Keratinocyte (primary cell): Measurements from ENCODE around the gene PANK1. TPM values are rescaled to one million over a fixed set of nuclear protein-coding genes. Genes with fewer than 3 reads are reported as not detected.
A peak's percentile ranks its signal among the peaks of the same experiment; 100 is the strongest.

Experiments used
- DNase-seq: peaks from one replicate; pipeline ENCODE4 v3.0.0-alpha.2; 2011; ENCODE audit warnings: low read depth, missing footprints, low spot score
- FAIRE-seq: peaks from 2 replicates; lab custom pipeline; 2011; peaks lifted over from hg19 to GRCh38; lab: Jason Lieb, UNC
- H2AFZ ChIP-seq: 2 replicates; pipeline ENCODE4 v1.6.0; 2012; ENCODE audit warnings: low read length, control low read depth, inconsistent platforms; ENCODE audit not compliant: control insufficient read depth
- H3K27ac ChIP-seq: 2 replicates; pipeline ENCODE4 v1.5.1; 2011; ENCODE audit warnings: low read length; ENCODE audit not compliant: control insufficient read depth, insufficient read depth
- H3K27me3 ChIP-seq: 3 replicates; pipeline ENCODE4 v1.6.0; 2011; ENCODE audit warnings: low read length; ENCODE audit not compliant: control insufficient read depth, insufficient read depth; ENCODE audit errors: extremely low read depth
- H3K36me3 ChIP-seq, 2 experiments: 2 replicates in 1 of 2; 3 replicates in 1 of 2; pipeline ENCODE4 v1.5.1; 2011; ENCODE audit warnings: low read length in 2 of 2, mild to moderate bottlenecking in 1 of 2; ENCODE audit not compliant: control insufficient read depth in 2 of 2, insufficient read depth in 2 of 2; ENCODE audit errors: extremely low read depth in 1 of 2
- H3K4me1 ChIP-seq: 3 replicates; pipeline ENCODE4 v1.5.1; 2011; ENCODE audit warnings: low read length; ENCODE audit not compliant: control insufficient read depth, insufficient read depth; ENCODE audit errors: extremely low read depth
- H3K4me2 ChIP-seq: 3 replicates; pipeline ENCODE4 v1.6.0; 2011; ENCODE audit warnings: low read depth, low read length; ENCODE audit not compliant: control insufficient read depth, insufficient read depth; ENCODE audit errors: extremely low read depth
- H3K4me3 ChIP-seq, 3 experiments: fragments of 200-600 bp in 1 of 3; sonication (generic) in 1 of 3; 2 replicates in 2 of 3; 3 replicates in 1 of 3; pipeline ENCODE4 v1.5.1; 2011 to 2016; ENCODE audit warnings: low read length in 3 of 3, mild to moderate bottlenecking in 3 of 3, control low read depth in 2 of 3, inconsistent platforms in 1 of 3, low read depth in 1 of 3, mixed read lengths in 1 of 3, mixed run types in 1 of 3, moderate library complexity in 1 of 3; ENCODE audit not compliant: control insufficient read depth in 2 of 3, insufficient read depth in 2 of 3; ENCODE audit errors: extremely low read depth in 1 of 3
- H3K79me2 ChIP-seq: 2 replicates; pipeline ENCODE4 v1.6.0; 2012; ENCODE audit warnings: low read length; ENCODE audit not compliant: control insufficient read depth, insufficient read depth
- H3K9ac ChIP-seq: 3 replicates; pipeline ENCODE4 v1.6.0; 2011; ENCODE audit warnings: low read length; ENCODE audit not compliant: control insufficient read depth, insufficient read depth; ENCODE audit errors: extremely low read depth
- H3K9me1 ChIP-seq: 3 replicates; pipeline ENCODE4 v1.6.0; 2011; ENCODE audit warnings: low read length; ENCODE audit not compliant: control insufficient read depth, insufficient read depth; ENCODE audit errors: extremely low read depth
- H3K9me3 ChIP-seq: 2 replicates; pipeline ENCODE4 v1.5.1; 2012; ENCODE audit warnings: low read depth, low read length; ENCODE audit not compliant: control insufficient read depth
- H4K20me1 ChIP-seq: 3 replicates; pipeline ENCODE4 v1.6.0; 2011; ENCODE audit warnings: low read length; ENCODE audit not compliant: control insufficient read depth, insufficient read depth; ENCODE audit errors: extremely low read depth
- EZH2 ChIP-seq: IDR thresholded peaks from one replicate; pipeline ENCODE4 v1.6.1; 2012; ENCODE audit warnings: inconsistent platforms, mild to moderate bottlenecking, low read length, moderate library complexity
- dilution Hi-C: fragments of 300-500 bp; cut with MboI; formaldehyde crosslinking; loops from one replicate; pipeline ENCODE4 v1.7.0; 2020; ENCODE audit warnings: low sequenced_read_pairs; ENCODE audit not compliant: extremely low pct_ligation_motif_present
- polyA plus RNA-seq, 5 experiments: library from polyadenylated mRNA; depleted of rRNA in 3 of 5; stranded (reverse) in 3 of 5; stranded (forward) in 1 of 5; unstranded in 1 of 5; fragments of >200 nt; gene quantifications; 1 replicate in 1 of 5; 2 replicates in 3 of 5; 3 replicates in 1 of 5; pipeline versions ENCODE4 v1.2.1 to v1.2.3, GENCODE V29; 2011 to 2012; ENCODE audit warnings: missing spikeins in 2 of 5, low read depth in 1 of 5, low replicate concordance in 1 of 5
- TF ChIP-seq, protein P1 (sequence below), 3 experiments: IDR thresholded peaks in 1 of 3; conservative IDR thresholded peaks in 1 of 3; optimal IDR thresholded peaks in 1 of 3; 2 replicates in 2 of 3; 3 replicates in 1 of 3; pipeline versions ENCODE3 to v1.5.1; 2011; ENCODE audit warnings: low read length in 3 of 3, mild to moderate bottlenecking in 3 of 3, moderate library complexity in 2 of 3, control low read depth in 1 of 3, inconsistent platforms in 1 of 3; ENCODE audit not compliant: insufficient read depth in 2 of 3; ENCODE audit errors: extremely low read depth in 1 of 3

Gene PANK1
- polyA plus RNA-seq, 1 donor (not counting 4 experiments of a cell fraction or from before 2014, with no cell fraction given), result 9.5 TPM

DNA sequence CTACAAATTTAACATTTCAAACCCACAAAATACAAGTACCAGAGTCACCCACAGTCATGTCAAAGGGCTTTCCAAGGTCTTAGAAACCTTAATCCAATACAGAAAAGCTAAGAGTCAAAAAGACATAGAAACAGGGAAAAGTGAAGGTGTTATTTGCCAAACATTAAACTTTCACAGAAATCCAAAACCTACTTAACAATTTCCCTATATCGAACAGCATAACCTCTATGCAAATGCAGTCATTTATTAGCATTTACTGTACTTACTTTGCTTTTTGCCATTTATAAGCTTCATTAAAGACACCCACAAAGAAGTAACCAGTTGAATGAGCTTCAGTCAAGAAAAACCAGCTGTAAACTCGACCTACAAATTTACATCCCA is 1.6 kb downstream of the PANK1 start:
- H3K9ac ChIP-seq, result peak overlapping the region; percentile 80
- H3K4me3 ChIP-seq, result peak overlapping the region; percentile 67 to 89 (median 76)
- no peak for TF ChIP-seq EZH2
- no peaks in the 10 kb centered on the region for H3K27me3 ChIP-seq
- DNase-seq (no peak), FAIRE-seq (no peak)
- H4K20me1 ChIP-seq, result no peaks in the 10 kb centered on the region
- H3K36me3 ChIP-seq, result no peaks in the 10 kb centered on the region
- H3K9me3 ChIP-seq, result no peaks in the 10 kb centered on the region
- peak overlapping the region; percentile 95 for H3K4me2 ChIP-seq
- H2AFZ ChIP-seq, result peak overlapping the region; percentile 32
- dilution Hi-C loops, result no loop called here
- H3K9me1 ChIP-seq, result no peaks in the 10 kb centered on the region
- H3K27ac ChIP-seq, result peak overlapping the region; percentile 79
- H3K4me1 ChIP-seq, result peaks cover 13% of the 10 kb centered on the region
- peaks cover 44% of the 10 kb centered on the region for H3K79me2 ChIP-seq

DNA sequence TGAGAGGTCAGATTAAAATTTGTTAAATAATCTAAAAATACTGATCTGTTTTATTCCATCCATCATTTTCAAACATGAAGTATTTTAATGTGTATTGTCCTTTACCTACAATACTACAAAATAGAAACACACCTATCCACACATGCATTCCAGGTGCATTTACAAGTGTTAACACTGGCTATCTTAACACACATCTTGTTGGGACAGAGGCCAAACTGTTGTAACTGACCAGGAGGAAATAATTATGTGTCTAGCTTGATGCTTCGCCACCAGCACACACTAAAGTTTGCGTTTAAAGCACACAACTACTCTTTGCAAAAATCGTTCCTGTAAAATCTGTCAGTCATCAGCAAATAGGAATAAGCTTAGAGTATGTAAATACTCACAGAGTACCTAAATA is 2.8 kb downstream of the PANK1 start:
- H4K20me1 ChIP-seq, result no peaks in the 10 kb centered on the region
- no peak overlapping the region for H3K4me3 ChIP-seq
- H3K9me1 ChIP-seq, result no peaks in the 10 kb centered on the region
- no peak overlapping the region for H2AFZ ChIP-seq
- H3K4me1 ChIP-seq, result peaks cover 13% of the 10 kb centered on the region
- H3K36me3 ChIP-seq, result peaks cover 0 to 3% of the 10 kb centered on the region in 2 experiments
- H3K9ac ChIP-seq, result no peak overlapping the region
- peaks cover 51% of the 10 kb centered on the region for H3K79me2 ChIP-seq
- H3K27me3 ChIP-seq, result no peaks in the 10 kb centered on the region
- no peak for FAIRE-seq
- DNase-seq, result no peak
- no peak overlapping the region for H3K27ac ChIP-seq
- H3K9me3 ChIP-seq, result no peaks in the 10 kb centered on the region
- TF ChIP-seq EZH2, result no peak
- TF ChIP-seq, protein P1, sequence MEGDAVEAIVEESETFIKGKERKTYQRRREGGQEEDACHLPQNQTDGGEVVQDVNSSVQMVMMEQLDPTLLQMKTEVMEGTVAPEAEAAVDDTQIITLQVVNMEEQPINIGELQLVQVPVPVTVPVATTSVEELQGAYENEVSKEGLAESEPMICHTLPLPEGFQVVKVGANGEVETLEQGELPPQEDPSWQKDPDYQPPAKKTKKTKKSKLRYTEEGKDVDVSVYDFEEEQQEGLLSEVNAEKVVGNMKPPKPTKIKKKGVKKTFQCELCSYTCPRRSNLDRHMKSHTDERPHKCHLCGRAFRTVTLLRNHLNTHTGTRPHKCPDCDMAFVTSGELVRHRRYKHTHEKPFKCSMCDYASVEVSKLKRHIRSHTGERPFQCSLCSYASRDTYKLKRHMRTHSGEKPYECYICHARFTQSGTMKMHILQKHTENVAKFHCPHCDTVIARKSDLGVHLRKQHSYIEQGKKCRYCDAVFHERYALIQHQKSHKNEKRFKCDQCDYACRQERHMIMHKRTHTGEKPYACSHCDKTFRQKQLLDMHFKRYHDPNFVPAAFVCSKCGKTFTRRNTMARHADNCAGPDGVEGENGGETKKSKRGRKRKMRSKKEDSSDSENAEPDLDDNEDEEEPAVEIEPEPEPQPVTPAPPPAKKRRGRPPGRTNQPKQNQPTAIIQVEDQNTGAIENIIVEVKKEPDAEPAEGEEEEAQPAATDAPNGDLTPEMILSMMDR (optimal IDR thresholded peaks at IDR 0.05 in 1 of 3, IDR thresholded peaks at IDR 0.05 in 1 of 3, conservative IDR thresholded peaks at IDR 0.05 in 1 of 3; ENCODE audit: extremely low read depth in 1 of 3, insufficient read depth in 2 of 3, low read length in 3 of 3), result no peak
- dilution Hi-C loops, result no loop called here
- H3K4me2 ChIP-seq, result peak overlapping the region; percentile 7

DNA sequence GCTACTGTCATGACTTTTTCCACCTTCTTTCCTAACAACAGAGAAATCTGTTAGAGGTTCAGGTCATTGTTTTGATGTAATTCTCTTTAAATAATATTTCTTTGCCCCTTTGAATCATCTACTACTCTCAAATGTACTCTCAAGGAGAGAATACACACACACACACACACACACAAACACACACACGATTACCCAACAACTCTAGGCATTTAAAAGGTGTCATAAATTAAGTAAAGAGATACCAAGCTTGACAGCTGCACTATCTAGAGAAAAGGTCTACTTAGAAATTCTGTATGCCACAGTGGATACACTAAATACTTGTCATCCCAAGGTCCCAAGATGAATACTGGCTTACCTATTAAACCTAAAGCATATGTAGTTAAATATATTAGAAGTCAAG is 4.8 kb downstream of the PANK1 start:
- peaks cover 8% of the 10 kb centered on the region for H3K4me1 ChIP-seq
- dilution Hi-C loops, result no loop called here
- H3K9ac ChIP-seq, result no peak overlapping the region
- H3K79me2 ChIP-seq, result peaks cover 58% of the 10 kb centered on the region
- DNase-seq, result no peak
- no peak for FAIRE-seq
- no peaks in the 10 kb centered on the region for H3K9me3 ChIP-seq
- no peaks in the 10 kb centered on the region for H3K27me3 ChIP-seq
- H2AFZ ChIP-seq, result no peak overlapping the region
- no peak overlapping the region for H3K4me2 ChIP-seq
- no peak for TF ChIP-seq EZH2
- TF ChIP-seq, protein P1 (optimal IDR thresholded peaks at IDR 0.05 in 1 of 3, IDR thresholded peaks at IDR 0.05 in 1 of 3, conservative IDR thresholded peaks at IDR 0.05 in 1 of 3; ENCODE audit: extremely low read depth in 1 of 3, insufficient read depth in 2 of 3, low read length in 3 of 3), result no peak
- no peak overlapping the region for H3K27ac ChIP-seq
- H4K20me1 ChIP-seq, result no peaks in the 10 kb centered on the region
- H3K4me3 ChIP-seq, result no peak overlapping the region
- peaks cover 0 to 3% of the 10 kb centered on the region in 2 experiments for H3K36me3 ChIP-seq
- H3K9me1 ChIP-seq, result no peaks in the 10 kb centered on the region
